Activated CD4-positive, CD25-positive, alpha-beta regulatory T cell treated with anti-CD3 and anti-CD28 coated beads, Interleukin-2, amount 50 U/mL, for 72 hours (primary cell): ENCODE measurements around the gene MBOAT7.

Experiments
- DNase-seq: peaks from one replicate; pipeline ENCODE4 v3.0.0; 2021

Gene MBOAT7

DNA sequence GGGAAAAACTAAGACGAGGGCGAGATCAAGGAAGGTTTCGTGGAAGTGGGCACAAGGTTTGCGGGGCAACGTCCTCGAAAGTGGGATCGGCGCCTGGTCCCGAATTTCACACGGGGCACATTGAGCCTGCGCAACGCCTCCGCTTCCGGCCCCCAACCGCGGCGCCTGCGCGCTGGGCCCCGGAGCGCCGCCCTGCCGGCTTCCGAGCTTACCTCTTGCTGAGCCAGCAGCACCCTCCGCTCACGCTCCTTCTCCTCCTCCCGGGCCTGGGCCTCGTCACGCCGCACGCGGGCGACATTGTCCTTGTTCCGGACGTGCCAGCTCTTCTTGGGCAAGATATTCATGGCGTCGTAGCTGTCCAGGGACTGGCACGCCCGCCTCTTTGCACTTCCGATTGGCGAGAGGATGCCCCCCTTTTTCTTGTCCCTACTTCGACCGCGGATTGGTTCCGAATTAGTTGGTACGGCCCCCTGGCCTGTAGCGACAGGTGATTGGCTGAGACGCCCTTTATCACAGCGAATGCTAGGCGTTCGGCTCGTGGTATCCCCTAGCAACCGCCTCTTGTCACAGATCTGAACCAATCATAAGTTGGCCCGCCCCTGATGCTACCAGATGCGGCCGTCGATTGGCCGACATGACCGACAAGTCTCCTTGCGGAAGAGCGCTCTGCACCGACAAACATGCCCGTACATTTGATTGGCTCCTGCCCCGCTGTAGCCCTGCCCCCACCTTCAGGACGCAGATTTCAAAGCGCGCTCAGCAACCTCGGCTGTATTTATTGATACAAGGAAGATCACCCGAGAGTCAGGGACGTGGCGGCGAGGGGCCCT lies 29.8 kb downstream of the MBOAT7 start, which contains the start of gene LENG1:
Gene LENG1 (minus strand): TSS at position 370 of the 830 bp plus-strand sequence. CDS start 26 bp downstream, at position 344.
- peak; percentile 94 for DNase-seq

DNA sequence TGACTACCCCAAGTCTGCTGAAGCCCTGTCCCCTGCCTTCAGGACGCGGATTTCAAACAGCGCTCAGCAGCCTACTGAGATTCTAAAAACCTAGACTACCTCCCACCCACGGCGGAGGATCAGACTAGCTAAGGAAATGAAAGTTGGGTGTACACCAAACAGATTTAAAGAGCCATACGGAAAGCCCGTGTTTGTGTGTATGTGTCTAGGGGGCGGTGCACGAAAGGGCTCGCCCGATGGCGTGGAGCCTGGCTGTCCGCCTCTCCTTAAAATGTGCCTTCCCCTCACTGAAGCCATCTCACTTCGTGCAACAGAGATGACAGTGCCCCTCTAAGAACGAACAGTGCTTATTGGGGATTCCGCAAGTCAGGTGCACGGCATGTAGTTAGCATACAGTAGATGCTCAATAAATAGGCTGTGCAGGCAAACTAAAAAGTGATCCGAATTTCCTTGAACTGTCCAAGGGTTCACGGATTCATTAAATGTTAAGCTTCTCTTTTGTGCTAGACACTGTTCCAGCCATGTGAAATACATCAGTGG lies 30.5 kb downstream of the MBOAT7 start:
- no peak for DNase-seq

DNA sequence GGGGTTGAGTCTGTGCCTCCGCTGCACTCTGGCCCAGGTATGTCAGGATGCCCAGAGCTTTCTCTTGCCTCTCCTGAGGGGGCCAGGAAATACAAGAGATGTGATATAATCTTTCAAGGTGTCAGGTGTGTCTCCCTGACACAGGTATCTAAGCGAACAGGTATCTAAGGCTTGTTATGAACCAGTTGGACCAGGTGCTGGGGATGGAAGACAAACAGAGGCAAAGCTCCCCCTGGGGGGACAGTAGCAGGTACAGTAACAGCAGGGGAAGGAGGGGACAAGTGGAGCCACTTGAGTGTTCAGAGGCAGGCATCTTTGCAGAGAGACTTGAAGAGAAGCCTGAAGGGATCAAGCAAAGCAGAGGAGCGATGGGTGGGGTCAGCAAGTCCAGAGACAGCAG lies 32.4 kb downstream of the MBOAT7 start:
- no peak for DNase-seq

DNA sequence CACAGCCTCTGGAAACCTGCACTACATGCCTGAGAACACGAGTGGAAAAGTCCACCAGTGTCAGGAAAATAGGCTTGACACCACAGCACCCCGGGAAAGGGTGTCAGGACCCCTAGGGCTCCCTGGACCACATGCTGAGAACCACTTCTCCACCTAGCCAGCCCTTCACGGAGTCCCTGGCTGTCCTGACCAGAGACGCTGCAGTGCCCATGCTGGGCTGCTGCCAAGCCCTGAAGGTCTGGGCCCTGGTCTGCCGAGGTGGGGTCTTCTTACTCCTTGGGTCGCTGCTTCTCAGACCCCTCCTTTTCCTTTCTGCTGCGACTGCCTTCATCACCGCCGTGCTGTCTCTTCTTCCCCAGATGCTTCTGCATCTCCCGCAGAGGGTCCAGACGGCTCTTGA lies 32.9 kb downstream of the MBOAT7 start:
- DNase-seq: no peak

DNA sequence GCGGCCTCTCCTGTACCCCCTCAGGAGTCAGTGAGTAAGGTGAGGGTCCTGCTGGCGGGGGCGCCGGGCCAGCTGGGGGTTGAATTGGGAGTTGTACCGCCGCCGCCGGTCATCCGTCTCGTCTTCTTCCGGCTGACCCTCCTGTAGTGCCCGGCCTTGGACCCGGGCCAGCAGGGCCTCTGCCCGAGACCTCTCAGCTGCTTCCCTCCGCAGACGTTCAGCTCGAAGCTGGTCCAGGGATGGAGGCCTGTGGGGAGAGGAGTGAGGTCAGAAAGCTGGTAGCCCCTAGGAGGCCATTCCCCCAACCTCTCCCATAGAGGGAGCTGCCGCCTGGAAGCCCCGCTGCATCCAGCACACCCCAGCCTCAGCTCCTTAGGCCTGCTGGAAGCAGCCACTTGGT lies 33.7 kb downstream of the MBOAT7 start:
- DNase-seq: no peak

DNA sequence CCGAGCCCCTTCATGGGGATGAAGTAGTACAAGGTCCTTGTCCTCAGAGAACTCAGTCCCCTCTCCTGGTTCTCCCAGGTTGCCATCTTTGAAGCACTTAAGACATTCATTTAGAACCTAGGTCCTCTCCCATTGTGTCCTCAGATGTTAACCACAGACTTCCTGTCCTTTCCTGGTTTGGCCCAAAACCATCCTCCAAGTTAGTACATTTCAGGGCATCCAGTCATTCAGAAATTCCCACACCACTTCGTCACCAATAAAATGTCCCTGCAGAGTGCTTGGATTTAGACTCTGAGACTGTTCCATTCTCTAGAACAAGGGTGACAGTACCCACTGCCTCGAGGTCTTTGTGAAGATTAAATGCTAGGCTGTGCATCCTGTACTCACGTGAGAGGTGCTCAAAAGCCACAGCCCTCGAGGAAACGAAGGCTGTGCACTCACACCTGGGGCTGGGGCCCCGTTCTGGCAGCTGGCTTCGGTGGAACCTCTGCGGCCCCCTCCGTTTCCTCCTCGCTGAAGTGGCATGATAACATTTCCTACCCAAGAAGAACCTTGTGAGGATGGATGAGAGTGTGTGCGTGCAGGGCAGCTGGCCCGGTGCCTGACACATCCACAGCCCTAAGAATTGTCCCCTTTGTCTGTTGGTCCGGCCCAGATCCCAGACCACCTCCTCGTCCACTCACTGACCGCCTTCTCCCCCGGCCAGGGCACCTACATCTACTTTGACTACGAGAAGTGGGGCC lies 34.6 kb downstream of the MBOAT7 start:
- no peak for DNase-seq

- no peak for DNase-seq
Measured at GRCh38 chr19:54153731-54154326, 35.6 kb downstream of the MBOAT7 start.

GRCh38 chr19:54152878-54153524 lies 36.4 kb downstream of the MBOAT7 start:
- DNase-seq: no peak

DNA sequence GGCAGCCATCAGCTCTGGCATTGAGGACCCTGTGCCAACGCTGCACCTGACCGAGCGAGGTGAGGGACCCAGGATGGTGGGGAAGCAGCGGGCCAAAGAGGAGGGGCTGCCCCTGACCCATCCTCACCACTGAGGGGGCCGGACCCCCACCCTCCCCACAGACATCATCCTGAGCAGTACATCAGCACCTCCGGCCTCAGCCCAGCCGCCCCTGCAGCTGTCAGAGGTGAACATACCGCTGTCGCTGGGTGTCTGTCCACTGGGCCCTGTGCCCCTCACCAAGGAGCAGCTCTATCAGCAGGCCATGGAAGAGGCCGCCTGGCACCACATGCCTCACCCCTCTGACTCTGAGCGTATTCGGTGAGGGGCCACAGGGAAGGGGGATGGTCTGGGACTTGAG lies 37.1 kb downstream of the MBOAT7 start:
- no peak for DNase-seq

DNA sequence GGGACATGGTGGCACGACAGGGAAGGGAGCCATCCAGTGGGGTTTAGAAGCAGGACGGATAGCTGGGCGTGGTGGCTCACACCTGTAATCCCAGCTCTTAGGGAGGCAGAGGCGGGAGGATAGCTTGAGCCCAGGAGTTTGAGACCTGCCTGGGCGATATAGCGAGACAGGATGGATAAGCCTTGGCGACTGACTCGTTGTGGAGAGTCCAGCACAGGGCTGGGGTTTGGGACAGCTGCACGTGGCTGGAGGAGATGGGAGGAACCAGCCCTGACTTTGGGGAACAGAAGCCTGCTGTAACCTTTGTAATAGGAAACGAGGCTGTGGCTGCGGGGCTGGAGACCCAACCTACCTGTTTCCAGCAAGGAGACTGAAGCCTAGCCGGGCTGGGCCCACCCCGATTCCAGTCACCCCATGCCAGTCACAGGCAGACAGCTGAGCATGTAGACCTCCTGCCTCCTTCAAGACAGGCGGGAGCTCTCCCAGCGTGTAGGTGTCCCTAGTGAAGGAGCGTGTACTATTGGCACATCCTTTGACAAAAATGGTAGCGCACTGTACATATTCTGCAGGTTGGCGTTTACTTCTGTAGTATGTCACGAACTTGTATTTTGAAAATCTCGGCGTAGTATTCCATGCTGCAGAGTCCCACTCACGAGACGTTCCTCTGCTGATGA lies 37.9 kb downstream of the MBOAT7 start:
- no peak for DNase-seq

DNA sequence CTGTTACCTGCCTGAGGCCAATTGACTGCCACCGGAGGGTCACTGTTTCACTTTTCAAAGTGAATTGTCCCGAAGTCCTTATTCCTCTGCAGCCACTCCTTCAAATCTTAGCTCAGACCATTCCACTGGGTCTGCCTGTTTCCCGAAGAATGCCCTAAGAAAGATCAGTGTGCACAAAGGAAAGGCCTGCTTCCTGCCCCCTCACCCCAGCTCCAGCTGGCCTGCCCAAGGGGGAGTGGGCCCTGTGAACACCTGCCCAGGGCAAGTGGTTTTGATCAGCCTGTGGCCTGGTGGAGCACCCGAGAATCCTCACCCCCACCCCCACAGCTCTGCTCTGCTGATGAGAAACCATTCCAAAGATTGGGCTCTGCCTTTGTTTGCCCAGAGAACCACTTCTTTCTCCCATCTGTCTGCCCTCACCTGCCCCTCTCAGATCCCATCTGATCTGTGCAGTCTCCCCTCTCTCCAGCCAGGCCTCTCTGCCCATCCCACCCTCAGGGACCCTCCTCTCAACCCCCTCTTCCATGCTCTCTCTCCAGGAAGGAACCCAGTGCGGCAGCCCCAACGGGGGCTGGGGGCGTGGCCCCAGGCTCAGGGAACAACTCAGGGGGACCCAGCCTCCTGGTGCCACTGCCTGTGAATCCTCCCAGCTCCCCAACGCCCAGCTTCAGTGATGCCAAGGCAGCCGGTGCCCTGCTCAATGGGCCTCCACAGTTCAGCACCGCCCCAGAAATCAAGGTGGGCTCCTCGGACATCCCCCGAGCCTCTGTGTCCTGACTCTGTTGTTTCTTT lies 40.2 kb downstream of the MBOAT7 start:
- DNase-seq: no peak

GRCh38 chr19:54148158-54148557 lies 41.2 kb downstream of the MBOAT7 start:
- DNase-seq: no peak

GRCh38 chr19:54147676-54148075 lies 41.7 kb downstream of the MBOAT7 start:
- DNase-seq: no peak

DNA sequence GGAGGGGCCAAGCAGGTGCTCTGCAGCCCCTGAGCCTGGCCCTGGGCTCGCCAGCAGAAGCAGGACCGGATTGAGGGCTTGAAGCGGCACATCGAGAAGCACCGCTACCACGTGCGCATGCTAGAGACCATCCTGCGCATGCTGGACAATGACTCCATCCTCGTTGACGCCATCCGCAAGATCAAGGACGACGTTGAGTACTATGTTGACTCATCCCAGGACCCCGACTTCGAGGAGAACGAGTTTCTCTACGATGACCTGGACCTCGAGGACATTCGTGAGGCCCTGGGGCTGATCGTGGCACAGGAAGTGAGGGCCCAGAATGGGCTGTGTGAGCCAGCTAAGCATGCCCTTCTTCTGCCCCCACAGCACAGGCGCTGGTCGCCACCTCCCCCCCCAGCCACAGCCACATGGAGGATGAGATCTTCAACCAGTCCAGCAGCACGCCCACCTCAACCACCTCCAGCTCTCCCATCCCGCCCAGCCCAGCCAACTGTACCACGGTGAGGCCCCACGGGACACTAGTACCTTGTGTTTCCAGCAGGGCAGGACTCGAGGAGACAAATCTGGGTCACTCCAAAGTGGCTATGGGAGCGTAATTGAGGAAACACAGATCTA lies 43.7 kb downstream of the MBOAT7 start:
- DNase-seq: no peak

- no peak for DNase-seq
Measured at GRCh38 chr19:54142166-54142780, 47.1 kb downstream of the MBOAT7 start.

DNA sequence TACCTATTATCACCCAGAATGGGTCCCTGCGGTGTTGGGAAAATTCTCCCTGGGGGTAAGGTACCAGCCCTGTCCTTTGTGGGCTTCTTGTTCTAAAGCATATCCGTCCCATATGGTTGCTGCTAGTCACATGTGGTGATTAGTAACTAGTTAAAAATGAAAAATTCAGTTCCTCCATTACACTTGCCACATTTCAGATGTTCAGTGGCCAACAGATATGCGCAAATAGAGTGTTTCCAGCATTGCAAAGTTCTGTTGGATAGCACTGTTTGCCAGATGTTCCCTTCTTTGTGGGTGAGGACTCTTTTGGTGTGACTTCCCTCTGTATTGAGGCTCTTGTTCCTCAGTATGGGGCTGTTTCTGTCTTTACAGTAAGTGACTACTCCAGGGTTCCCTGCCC lies 48.0 kb downstream of the MBOAT7 start:
- DNase-seq: no peak

- DNase-seq: no peak
Measured at GRCh38 chr19:54138489-54139256, 50.7 kb downstream of the MBOAT7 start.

GRCh38 chr19:54137699-54138488 lies 51.5 kb downstream of the MBOAT7 start, which contains the start of gene CNOT3:
Gene CNOT3 (plus strand): TSS chr19:54137762. CDS start chr19:54142979, 5,217 bp downstream.
- DNase-seq: peak; percentile 41
